H1 (cell line): ENCODE data around the gene RGS3. TPM values are rescaled to one million over a fixed set of nuclear protein-coding genes. Genes with fewer than 3 reads are reported as not detected.

Source experiments
- GTF2F1 ChIP-seq: IDR thresholded peaks from 2 replicates; pipeline ENCODE4 v1.6.1; 2012; ENCODE audit warnings: low read depth, low read length, improper control_type of control experiment, borderline replicate concordance
- POLR2AphosphoS5 ChIP-seq: IDR thresholded peaks from 2 replicates; pipeline ENCODE4 v1.6.1; 2011; ENCODE audit warnings: low read depth, low read length
- SRF ChIP-seq: IDR thresholded peaks from 2 replicates; pipeline ENCODE4 v1.6.1; 2011; ENCODE audit warnings: mild to moderate bottlenecking, low read depth, low read length, moderate library complexity
- TCF12 ChIP-seq: IDR thresholded peaks from 2 replicates; pipeline ENCODE4 v1.6.1; 2011; ENCODE audit warnings: low read depth, mild to moderate bottlenecking, low read length
- polyA plus RNA-seq, 7 experiments: library from polyadenylated mRNA; depleted of rRNA in 3 of 7; stranded (reverse) in 5 of 7; unstranded in 2 of 7; fragments of >200 nt in 5 of 7; fragments of 200-250 nt in 2 of 7; gene quantifications; 1 replicate in 5 of 7; 2 replicates in 1 of 7; 4 replicates in 1 of 7; pipeline versions ENCODE4 v1.2.1 to v1.2.3, GENCODE V29; 2011 to 2013; ENCODE audit warnings: missing spikeins in 2 of 7, mixed read lengths in 2 of 7
- total RNA-seq: library from RNA; stranded (reverse); fragmentation: NEBNext Ultra II Directional; extraction: Animal tissue kit (Norgen Biotek cat#: 25700); gene quantifications from 2 replicates; pipeline ENCODE4 v1.2.1, GENCODE V29; 2021

Gene RGS3
- total and polyA plus RNA-seq, 2 of the 8 experiments (the other 6 are each of a cell fraction or from before 2014, with no cell fraction given) = 12.6 to 18.2 TPM

DNA sequence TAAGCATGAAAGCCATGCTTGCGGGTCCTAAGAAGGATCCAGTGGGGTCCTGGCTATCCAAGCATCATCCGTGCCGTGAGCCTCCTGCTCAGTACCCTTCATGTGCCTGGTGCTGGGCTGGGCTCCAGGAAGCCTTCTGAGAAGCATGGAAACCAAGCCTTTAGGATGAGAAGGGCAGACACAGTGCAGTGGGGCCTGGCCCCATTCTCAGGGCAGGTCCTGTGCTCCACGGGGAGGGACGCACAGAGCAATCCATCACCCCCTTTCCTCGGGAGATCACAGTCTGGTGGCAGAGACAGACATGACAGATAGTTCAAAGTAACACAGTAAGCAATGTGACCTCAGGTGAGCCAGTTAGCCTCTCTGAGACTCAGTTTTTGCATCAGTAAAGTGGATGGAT, 76.9 kb downstream of the RGS3 start (continued):
- TF ChIP-seq SRF (no peak), TCF12 (no peak), GTF2F1 (no peak), POLR2AphosphoS5 (no peak)
